ENCODE measurements around the gene SUCNR1. TPM values are rescaled to one million over a fixed set of nuclear protein-coding genes. Genes with fewer than 3 reads are reported as not detected.
"Not testable (repeated sequence)": the region's sequence is repeated elsewhere in the genome, so short reads cannot be mapped to it uniquely, and the experiment has no call there.

SUCNR1 gene
- total and polyA plus RNA-seq, 9 donors: 0.04 to 0.53 (median 0.23) TPM; not detected in 2

GRCh38 chr3:151890721-151891141 lies 17.3 kb downstream of the SUCNR1 start:
- H3K36me3 ChIP-seq: no peaks in the 10 kb centered on the region
- no peak overlapping the region for H3K27ac ChIP-seq
- intact Hi-C loops (cut with DNase I): no loop called here
- no peaks in the 10 kb centered on the region for H3K27me3 ChIP-seq
- TF ChIP-seq CTCF (IDR thresholded peaks at IDR 0.05) (no peak), POLR2A (IDR thresholded peaks at IDR 0.05) (no peak), EP300 (IDR thresholded peaks at IDR 0.05) (no peak)
- H3K4me1 ChIP-seq (ENCODE audit: insufficient read depth): no peaks in the 10 kb centered on the region
- no peak overlapping the region for H3K4me3 ChIP-seq
- no peak for DNase-seq
- no peaks in the 10 kb centered on the region for H3K9me3 ChIP-seq
- 71 to 79% (median 77%) methylated on average over 4 of the region's 4 CpGs for WGBS, 3 donors

GRCh38 chr3:151891721-151892120 lies 18.3 kb downstream of the SUCNR1 start:
- no peaks in the 10 kb centered on the region for H3K27me3 ChIP-seq
- H3K36me3 ChIP-seq: no peaks in the 10 kb centered on the region
- intact Hi-C loops (cut with DNase I): no loop called here
- TF ChIP-seq POLR2A (IDR thresholded peaks at IDR 0.05): no peak
- TF ChIP-seq EP300 (IDR thresholded peaks at IDR 0.05): no peak
- no peak for TF ChIP-seq CTCF (IDR thresholded peaks at IDR 0.05)
- WGBS, 3 donors: 40 to 55% (median 42%) methylated on average over 5 of the region's 5 CpGs
- no peaks in the 10 kb centered on the region for H3K4me1 ChIP-seq (ENCODE audit: insufficient read depth)
- H3K9me3 ChIP-seq: no peaks in the 10 kb centered on the region
- H3K27ac ChIP-seq: no peak overlapping the region
- no peak for DNase-seq
- H3K4me3 ChIP-seq: no peak overlapping the region

GRCh38 chr3:151894219-151894618 lies 20.8 kb downstream of the SUCNR1 start:
- H3K9me3 ChIP-seq: no peaks in the 10 kb centered on the region
- H3K36me3 ChIP-seq: no peaks in the 10 kb centered on the region
- no peak for DNase-seq
- H3K4me3 ChIP-seq: no peak overlapping the region
- intact Hi-C loops (cut with DNase I): no loop called here
- no peak overlapping the region for H3K27ac ChIP-seq
- H3K27me3 ChIP-seq: no peaks in the 10 kb centered on the region
- H3K4me1 ChIP-seq (ENCODE audit: insufficient read depth): no peaks in the 10 kb centered on the region
- TF ChIP-seq EP300 (IDR thresholded peaks at IDR 0.05) (no peak), POLR2A (IDR thresholded peaks at IDR 0.05) (no peak), CTCF (IDR thresholded peaks at IDR 0.05) (no peak)

- DNase-seq: no peak
- intact Hi-C loops (cut with DNase I): no loop called here
- Histone ChIP-seq H3K27me3 (no peaks in the 10 kb centered on the region), H3K4me1 (ENCODE audit: insufficient read depth) (peaks cover 2% of the 10 kb centered on the region), H3K4me3 (no peak overlapping the region), H3K36me3 (no peaks in the 10 kb centered on the region), H3K9me3 (no peaks in the 10 kb centered on the region), H3K27ac (no peak overlapping the region)
- 42 to 51% (median 49%) methylated on average over 4 of the region's 4 CpGs for WGBS, 3 donors
- no peak for TF ChIP-seq POLR2A (IDR thresholded peaks at IDR 0.05)
Observed at GRCh38 chr3:151895478-151896241, 22.2 kb downstream of the SUCNR1 start.

- intact Hi-C loops (cut with DNase I): no loop called here
- H3K4me1 ChIP-seq (ENCODE audit: insufficient read depth): peaks cover 4% of the 10 kb centered on the region
- no peak overlapping the region for H3K4me3 ChIP-seq
- H3K27me3 ChIP-seq: no peaks in the 10 kb centered on the region
- WGBS, 3 donors: 68 to 83% (median 81%) methylated on average over 4 of the region's 4 CpGs
- H3K27ac ChIP-seq: no peak overlapping the region
- DNase-seq: no peak
- TF ChIP-seq POLR2A (IDR thresholded peaks at IDR 0.05) (no peak), EP300 (IDR thresholded peaks at IDR 0.05) (no peak), CTCF (IDR thresholded peaks at IDR 0.05) (no peak)
- no peaks in the 10 kb centered on the region for H3K9me3 ChIP-seq
- H3K36me3 ChIP-seq: no peaks in the 10 kb centered on the region
Observed at GRCh38 chr3:151896246-151897012, 23.0 kb downstream of the SUCNR1 start.

GRCh38 chr3:151898121-151898520 lies 24.7 kb downstream of the SUCNR1 start:
- WGBS, 3 donors: no CpG with 5 or more reads among the region's 1 CpG
- peaks cover 10% of the 10 kb centered on the region for H3K4me1 ChIP-seq (ENCODE audit: insufficient read depth)
- H3K27me3 ChIP-seq; H3K36me3 ChIP-seq; DNase-seq; H3K4me3 ChIP-seq; H3K27ac ChIP-seq; intact Hi-C loops (cut with DNase I); H3K9me3 ChIP-seq: not testable (repeated sequence)

- H3K4me3 ChIP-seq; intact Hi-C loops (cut with DNase I): not testable (repeated sequence)
- WGBS, 3 donors: 93 to 100% (median 95%) methylated on average over 3 of the region's 3 CpGs
Observed at GRCh38 chr3:151898564-151899261, 25.3 kb downstream of the SUCNR1 start.

More at GRCh38 chr3:151898564-151899261, 25.3 kb downstream of the SUCNR1 start:
- not testable (repeated sequence) for DNase-seq, H3K36me3 ChIP-seq, H3K9me3 ChIP-seq, H3K27ac ChIP-seq, H3K27me3 ChIP-seq
- peaks cover 16% of the 10 kb centered on the region for H3K4me1 ChIP-seq (ENCODE audit: insufficient read depth)
